Kidney capillary endothelial cell (primary cell): ENCODE data around the gene MYO3A.
"Not testable (repeated sequence)": the region's sequence is repeated elsewhere in the genome, so short reads cannot be mapped to it uniquely, and the experiment has no call there.

ENCODE experiments used
- DNase-seq: peaks from one replicate; pipeline ENCODE4 v3.0.0-alpha.2; 2018; ENCODE audit warnings: low spot score

Gene MYO3A

DNA sequence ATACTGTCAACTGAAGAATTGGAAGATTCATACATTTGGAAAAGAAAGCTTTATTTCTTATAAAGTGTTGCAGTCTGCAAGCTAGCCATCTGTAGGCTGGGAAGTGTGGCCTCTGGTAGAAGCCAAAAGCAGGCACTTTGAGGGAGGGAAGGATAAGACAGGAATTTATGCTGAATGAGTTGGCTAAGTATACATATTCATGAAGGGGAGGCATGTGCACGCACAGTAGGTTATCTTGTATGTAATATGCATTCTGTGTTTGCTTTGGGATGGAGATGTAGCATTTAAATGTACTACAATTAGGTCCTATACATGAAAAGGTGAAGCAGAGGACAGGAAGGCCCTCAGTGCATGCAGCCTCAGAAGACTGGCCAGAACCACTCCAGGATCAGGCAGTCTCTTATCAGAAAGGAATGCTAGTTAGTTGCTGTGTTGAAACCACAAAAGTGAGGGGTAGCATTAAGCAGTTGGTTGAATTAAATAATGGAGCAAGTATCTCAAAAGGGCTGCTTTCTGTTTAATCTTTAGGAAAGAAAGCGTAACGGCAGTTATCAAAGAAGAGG is 40.9 kb downstream of the MYO3A start:
- DNase-seq: no peak

DNA sequence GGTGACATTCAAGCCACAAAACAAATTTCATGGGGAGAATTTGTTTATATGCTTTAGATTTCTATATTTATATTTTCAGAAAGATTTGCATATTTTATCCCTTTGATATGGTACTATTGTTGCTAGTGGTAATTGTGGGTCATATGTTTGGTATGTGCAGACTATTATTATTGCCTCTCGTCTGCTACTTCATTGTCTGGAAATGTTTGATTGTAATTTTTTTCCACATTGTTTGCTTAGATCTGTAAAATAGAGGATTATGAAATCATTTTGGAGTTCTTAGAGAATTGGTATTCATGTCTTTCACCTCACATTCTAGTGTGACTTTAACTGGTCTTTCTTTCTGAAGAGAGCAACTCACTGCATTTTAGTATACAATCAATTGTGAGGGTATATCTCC is 44.7 kb downstream of the MYO3A start:
- DNase-seq: no peak

GRCh38 chr10:25982107-25982506 is 48.1 kb downstream of the MYO3A start:
- DNase-seq: no peak

GRCh38 chr10:25988583-25988982 is 54.6 kb downstream of the MYO3A start:
- DNase-seq: no peak

GRCh38 chr10:25989951-25990350 is 55.9 kb downstream of the MYO3A start:
- no peak for DNase-seq

DNA sequence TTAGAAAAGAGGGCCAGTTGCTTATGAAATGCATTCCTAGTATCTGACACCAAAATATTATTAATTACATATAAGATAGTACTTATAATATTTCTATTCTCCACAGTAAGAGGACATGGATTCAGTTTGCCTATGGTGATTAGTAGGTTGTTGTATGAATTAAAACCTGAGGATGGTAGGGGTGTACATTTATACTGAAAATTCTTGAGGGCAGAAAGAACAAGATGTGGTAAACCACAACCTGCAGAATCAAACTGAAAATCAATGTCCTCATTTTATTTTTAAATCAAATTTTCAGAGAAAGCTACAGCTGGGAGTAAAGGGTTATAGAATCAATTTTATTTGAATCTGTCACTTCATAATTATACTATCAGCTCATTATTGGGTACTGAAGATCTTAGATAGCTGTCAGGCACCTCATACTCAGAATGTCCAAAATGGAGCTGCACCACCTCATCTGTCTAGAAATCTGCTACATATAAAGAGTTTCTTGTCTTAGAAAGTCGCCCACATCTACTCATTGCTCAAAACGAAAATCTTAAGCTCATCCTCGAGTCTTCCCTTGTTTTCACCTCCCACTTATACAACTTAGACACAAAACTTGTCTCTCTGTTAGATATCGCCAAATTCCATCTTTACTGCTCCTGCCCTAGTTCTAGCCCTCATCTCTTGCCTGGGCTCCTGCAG is 65.4 kb downstream of the MYO3A start:
- no peak for DNase-seq

DNA sequence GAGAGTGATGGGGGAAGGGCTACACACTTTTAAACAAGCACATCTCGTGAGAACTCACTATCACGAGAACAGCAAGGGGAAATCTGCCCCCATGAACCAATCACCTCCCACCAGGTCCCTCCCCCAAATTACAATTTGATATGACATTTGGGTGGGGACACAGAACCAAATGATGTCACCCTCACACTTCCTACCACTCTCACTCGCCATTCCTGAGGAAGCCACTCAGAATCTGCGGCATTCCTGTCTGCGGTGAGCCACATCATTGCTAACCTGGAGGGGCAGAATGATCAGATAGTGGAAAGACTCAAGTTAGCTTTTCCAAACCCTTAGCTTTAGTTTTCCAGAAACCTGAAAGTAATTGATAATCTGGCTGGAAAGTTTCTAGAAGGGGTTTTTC is 66.9 kb downstream of the MYO3A start:
- no peak for DNase-seq

- not testable (repeated sequence) for DNase-seq
These were observed 68.4 kb downstream of the MYO3A start for GRCh38 chr10:26002466-26002865.

- DNase-seq: no peak
These were observed 81.1 kb downstream of the MYO3A start for GRCh38 chr10:26015092-26015491.

DNA sequence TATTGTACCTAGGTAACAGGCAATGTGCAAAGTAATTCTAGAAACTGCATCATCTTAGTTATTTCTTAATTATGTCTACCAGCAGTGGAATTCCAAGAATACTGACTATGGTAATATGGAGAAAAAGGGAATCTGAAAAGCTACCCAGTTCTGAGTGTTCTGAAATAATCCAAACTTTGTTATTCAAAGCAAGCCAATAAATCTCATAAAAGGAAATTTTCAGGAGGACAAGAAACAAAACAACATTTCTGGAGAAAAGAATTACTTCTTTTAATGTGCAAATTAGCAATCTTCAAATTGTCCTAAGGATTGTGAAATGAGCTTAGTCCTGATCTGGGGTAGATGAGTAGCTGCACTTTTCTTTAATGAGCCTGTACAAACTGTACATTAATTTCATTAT is 88.8 kb downstream of the MYO3A start:
- no peak for DNase-seq

GRCh38 chr10:26024303-26024702 is 90.3 kb downstream of the MYO3A start:
- no peak for DNase-seq

DNA sequence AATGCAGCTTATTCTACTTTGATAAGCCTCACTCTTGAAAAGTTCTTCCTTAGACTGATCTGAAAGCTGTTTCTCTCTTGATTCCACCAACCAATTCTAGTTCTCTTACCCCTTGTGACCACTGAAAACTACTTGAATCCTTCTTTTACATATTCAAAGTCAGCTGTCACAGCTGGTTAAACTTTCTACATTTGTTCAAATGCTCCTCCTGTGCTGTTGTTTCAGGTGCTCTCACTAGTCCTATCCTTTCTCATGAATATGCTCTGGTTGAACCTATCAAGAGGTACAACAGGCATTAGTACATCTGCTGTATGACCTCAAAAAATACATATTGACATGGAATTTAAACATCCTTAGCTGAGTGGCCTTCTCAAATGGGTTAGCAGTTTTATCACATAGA is 91.5 kb downstream of the MYO3A start:
- DNase-seq: no peak

GRCh38 chr10:26029858-26030257 is 95.8 kb downstream of the MYO3A start:
- DNase-seq: no peak

DNA sequence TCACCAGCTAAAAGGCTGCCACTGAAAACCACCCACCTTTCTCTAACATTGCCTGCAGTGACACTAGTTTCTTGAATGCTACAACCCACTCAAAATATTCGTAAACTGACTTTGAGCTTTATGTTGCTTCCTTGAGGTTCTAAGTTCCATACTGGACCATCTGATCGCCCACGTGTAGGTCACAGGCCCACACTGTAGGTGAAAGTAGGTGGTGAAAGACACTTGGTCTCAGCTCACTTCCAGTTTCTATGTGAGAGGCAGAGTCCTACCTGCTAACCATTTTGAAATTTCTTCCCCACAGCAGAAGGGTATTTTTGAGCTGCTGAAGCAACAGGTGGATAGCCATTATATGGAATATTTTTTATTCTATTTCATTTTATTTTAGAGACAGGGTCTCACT is 97.3 kb downstream of the MYO3A start:
- no peak for DNase-seq

DNA sequence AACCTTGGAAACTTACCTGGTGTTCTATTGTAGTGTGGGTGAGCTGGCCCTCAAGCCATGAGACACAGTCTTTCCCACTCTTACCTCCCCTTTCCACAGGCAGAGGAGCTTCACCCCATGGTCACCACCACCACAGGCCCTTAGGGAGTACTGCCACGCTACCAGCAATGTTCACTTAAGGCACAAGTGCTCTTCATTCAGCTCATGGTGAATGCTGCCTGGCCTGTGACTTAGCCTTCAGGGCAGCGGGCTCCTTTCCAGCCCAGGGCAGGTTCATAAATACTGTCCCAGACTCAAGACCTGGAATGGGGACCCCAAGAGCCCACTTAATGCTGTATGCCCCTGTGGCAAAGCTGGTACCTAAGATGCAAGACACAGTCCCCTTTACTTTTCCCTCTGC is 109.4 kb downstream of the MYO3A start:
- DNase-seq: no peak

DNA sequence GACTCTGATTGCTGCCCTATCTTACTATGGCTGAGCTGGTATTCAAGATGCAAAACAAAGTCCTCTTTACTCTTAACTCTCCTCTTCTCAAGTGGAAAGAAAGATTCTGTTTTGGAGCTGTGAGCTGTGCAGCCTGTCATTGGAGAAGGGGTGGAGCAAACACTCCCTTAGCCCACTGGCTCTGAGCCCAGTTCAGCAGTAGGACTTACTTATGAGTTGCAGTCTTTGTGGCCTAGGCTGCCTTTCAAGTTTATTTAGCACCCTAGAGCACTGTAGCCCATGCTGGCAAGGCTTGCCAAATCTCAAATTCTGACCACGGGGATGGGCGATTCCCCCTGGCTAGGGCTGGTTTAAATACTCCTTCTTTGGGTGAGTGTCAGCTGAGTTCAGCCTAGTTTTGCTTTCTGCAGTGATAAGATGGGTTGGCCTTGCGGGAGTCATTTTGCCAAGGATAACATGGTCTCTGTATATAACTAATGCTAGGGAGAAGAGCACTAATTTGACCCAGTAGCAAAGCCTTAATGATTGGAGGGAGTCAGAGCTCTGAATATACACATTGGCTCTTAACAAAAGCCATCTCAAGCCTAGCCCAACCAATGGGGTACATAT is 110.2 kb downstream of the MYO3A start:
- DNase-seq: no peak

DNA sequence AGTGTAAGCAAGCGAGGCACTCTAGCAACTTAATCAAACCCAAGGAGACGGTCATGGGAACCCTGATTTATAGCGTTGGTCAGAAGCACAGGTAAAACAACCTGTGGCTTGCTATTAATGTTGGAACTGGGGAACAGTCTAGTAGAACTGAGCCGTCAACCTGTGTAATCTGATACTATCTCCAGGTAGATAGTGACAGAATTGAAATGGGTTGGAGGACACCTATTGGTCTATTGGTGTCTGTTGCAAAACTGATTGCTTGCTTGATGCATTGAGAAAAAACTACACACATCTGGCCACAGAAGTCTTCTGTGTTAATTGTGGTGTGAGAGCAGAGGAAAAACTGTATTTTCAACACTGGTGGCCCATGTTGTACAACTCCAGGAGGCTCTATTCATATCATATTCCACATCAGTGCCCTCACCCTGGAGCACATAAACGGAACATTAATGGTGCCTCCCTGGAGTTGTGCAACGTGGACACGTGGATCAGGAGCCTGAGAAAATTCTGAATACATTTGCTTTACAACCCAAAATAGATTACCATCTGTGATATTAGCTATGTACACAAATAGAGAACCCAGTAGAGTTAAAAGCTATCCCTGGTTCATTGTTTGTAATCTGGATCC is 112.2 kb downstream of the MYO3A start:
- no peak for DNase-seq

- DNase-seq: no peak
These were observed 114.7 kb downstream of the MYO3A start for GRCh38 chr10:26048756-26049155.

GRCh38 chr10:26052326-26052725 is 118.3 kb downstream of the MYO3A start:
- DNase-seq: no peak

DNA sequence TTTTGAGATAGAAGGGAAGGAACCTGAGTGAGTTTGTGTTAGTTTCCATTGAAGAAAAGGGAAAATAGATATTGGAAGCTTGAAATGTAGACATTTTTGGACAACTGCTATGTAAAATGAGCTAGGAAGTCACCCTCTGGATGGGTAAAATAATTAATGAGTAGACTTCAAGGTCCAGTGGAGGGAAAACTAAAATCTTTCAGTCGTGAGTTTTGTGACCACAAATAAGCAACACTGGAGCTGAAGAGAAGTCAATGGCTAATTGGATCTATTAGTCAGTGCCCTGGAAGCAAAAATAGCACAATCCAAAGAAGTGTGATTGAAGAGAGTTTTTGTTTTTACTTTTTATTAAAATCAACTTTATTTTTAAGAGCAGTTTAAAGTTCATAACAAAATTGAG is 123.4 kb downstream of the MYO3A start:
- no peak for DNase-seq

GRCh38 chr10:26064106-26064505 is 130.1 kb downstream of the MYO3A start:
- DNase-seq: no peak

- DNase-seq: no peak
These were observed 133.7 kb downstream of the MYO3A start for GRCh38 chr10:26067680-26068079.

GRCh38 chr10:26080971-26081370 is 146.9 kb downstream of the MYO3A start:
- not testable (repeated sequence) for DNase-seq
